ENCODE measurements around the gene AK5. TPM values are rescaled to one million over a fixed set of nuclear protein-coding genes. Genes with fewer than 3 reads are reported as not detected.

Gene AK5
- total and polyA plus RNA-seq, 2 of the 13 experiments (the other 11 are each of a cell fraction or from before 2014, with no cell fraction given): not detected

DNA sequence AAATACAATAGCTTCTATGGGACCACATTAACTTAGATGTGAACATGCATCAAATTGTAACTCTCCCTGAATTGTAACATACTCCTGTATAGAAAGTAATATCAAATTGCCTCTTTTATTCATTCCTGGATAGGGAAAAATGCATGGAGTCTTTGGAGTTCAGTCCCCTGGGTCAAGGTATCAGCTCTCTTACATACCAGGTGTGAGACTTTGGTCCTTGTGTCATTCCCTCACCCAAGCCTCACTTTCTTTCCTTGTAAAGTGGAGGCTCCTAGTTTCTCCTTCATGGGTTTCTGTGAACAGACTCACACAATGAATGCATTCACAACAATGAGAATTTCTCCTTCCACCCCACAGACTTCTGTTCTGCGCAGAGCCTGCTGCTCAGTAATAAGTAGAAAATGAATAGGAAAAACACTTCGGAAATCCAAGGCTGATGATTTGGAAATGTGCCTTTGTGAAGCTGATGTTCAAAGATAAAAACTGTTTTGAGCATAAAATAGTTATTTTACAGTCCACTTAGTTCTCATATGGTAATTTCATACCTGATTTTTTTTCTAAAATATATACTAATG, 185.3 kb downstream of the AK5 start (continued):
- TF ChIP-seq, protein P1, sequence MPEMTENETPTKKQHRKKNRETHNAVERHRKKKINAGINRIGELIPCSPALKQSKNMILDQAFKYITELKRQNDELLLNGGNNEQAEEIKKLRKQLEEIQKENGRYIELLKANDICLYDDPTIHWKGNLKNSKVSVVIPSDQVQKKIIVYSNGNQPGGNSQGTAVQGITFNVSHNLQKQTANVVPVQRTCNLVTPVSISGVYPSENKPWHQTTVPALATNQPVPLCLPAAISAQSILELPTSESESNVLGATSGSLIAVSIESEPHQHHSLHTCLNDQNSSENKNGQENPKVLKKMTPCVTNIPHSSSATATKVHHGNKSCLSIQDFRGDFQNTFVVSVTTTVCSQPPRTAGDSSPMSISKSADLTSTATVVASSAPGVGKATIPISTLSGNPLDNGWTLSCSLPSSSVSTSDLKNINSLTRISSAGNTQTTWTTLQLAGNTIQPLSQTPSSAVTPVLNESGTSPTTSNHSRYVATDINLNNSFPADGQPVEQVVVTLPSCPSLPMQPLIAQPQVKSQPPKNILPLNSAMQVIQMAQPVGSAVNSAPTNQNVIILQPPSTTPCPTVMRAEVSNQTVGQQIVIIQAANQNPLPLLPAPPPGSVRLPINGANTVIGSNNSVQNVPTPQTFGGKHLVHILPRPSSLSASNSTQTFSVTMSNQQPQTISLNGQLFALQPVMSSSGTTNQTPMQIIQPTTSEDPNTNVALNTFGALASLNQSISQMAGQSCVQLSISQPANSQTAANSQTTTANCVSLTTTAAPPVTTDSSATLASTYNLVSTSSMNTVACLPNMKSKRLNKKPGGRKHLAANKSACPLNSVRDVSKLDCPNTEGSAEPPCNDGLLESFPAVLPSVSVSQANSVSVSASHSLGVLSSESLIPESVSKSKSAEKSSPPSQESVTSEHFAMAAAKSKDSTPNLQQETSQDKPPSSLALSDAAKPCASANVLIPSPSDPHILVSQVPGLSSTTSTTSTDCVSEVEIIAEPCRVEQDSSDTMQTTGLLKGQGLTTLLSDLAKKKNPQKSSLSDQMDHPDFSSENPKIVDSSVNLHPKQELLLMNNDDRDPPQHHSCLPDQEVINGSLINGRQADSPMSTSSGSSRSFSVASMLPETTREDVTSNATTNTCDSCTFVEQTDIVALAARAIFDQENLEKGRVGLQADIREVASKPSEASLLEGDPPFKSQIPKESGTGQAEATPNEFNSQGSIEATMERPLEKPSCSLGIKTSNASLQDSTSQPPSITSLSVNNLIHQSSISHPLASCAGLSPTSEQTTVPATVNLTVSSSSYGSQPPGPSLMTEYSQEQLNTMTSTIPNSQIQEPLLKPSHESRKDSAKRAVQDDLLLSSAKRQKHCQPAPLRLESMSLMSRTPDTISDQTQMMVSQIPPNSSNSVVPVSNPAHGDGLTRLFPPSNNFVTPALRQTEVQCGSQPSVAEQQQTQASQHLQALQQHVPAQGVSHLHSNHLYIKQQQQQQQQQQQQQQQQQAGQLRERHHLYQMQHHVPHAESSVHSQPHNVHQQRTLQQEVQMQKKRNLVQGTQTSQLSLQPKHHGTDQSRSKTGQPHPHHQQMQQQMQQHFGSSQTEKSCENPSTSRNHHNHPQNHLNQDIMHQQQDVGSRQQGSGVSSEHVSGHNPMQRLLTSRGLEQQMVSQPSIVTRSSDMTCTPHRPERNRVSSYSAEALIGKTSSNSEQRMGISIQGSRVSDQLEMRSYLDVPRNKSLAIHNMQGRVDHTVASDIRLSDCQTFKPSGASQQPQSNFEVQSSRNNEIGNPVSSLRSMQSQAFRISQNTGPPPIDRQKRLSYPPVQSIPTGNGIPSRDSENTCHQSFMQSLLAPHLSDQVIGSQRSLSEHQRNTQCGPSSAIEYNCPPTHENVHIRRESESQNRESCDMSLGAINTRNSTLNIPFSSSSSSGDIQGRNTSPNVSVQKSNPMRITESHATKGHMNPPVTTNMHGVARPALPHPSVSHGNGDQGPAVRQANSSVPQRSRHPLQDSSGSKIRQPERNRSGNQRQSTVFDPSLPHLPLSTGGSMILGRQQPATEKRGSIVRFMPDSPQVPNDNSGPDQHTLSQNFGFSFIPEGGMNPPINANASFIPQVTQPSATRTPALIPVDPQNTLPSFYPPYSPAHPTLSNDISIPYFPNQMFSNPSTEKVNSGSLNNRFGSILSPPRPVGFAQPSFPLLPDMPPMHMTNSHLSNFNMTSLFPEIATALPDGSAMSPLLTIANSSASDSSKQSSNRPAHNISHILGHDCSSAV (CRISPR knock-in tag; IDR thresholded peaks at IDR 0.05; ENCODE audit: borderline replicate concordance): no peak

DNA sequence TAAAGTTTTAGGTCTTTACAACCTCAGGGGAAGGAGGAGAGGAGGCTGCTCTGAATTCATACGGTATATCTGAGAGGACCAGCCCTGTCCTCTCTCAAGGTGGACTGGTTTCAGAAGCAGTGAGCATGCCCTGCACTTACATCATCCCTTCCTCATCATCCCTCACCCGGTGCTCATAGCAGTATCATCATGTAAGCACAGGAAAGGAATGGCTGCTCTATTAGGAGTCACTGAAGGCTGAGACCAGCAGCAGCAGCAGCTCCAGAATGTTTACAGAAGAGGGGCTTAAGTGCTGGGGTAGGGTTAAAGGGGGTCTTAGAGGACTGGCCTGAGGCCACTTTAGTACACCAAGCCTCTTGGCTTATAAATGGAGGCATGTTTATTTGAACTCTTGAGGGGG, 185.9 kb downstream of the AK5 start:
- Histone ChIP-seq H4K20me1 (ENCODE audit: insufficient read depth, low read length) (no peaks in the 10 kb centered on the region), H2AFZ (ENCODE audit: low read length) (no peak overlapping the region), H3K4me2 (ENCODE audit: low read depth, low read length) (no peak overlapping the region), H3K27me3 (ENCODE audit: control insufficient read depth in 1 of 2, insufficient read depth in 2 of 2, low read length in 2 of 2) (peaks cover 0 to 8% of the 10 kb centered on the region in 2 experiments; a peak in 1 of 5 replicates), H3K4me1 (ENCODE audit: insufficient read depth, low read length) (no peaks in the 10 kb centered on the region), H3K36me3 (replicated peaks in 1 of 2; ENCODE audit: control insufficient read depth in 1 of 2, insufficient read depth in 2 of 2, low read length in 2 of 2) (no peaks in the 10 kb centered on the region), H3K27ac (ENCODE audit: extremely low read length, insufficient read depth, low read length) (no peak overlapping the region), H3K79me2 (ENCODE audit: insufficient read depth, low read length) (no peaks in the 10 kb centered on the region), H3K9ac (ENCODE audit: insufficient read depth, low read depth, low read length) (no peak overlapping the region), H3K9me3 (ENCODE audit: low read length) (no peaks in the 10 kb centered on the region), H3K4me3 (replicated peaks in 1 of 3; ENCODE audit: insufficient read depth in 1 of 3, low read depth in 2 of 3, low read length in 3 of 3) (no peak overlapping the region)
- POLR2A ChIA-PET: no interaction called here
- DNase-seq (ENCODE audit: low spot score) (no peak), FAIRE-seq (no peak), ATAC-seq (no peak)
- no TSS peak for BruUV-seq (replicated peaks)
- intact Hi-C loops (cut with micrococcal nuclease; ENCODE audit: unreplicated experiment) (no loop called here), in situ Hi-C loops (cut with HindIII; ENCODE audit: extremely low pct_ligation_motif_present, low pct_unique_long_range_greater_than_20kb) (no loop called here)
- TF ChIP-seq CEBPG (CRISPR knock-in tag; IDR thresholded peaks at IDR 0.05) (no peak), ZNF777 (CRISPR knock-in tag; IDR thresholded peaks at IDR 0.05) (no peak), ZNF263 (CRISPR knock-in tag; IDR thresholded peaks at IDR 0.05) (no peak), ZNF136 (CRISPR knock-in tag; IDR thresholded peaks at IDR 0.05; ENCODE audit: low read depth) (no peak), ERF (CRISPR knock-in tag; IDR thresholded peaks at IDR 0.05) (no peak), ZNF333 (CRISPR knock-in tag; IDR thresholded peaks at IDR 0.05; ENCODE audit: borderline replicate concordance) (no peak), ZNF205 (CRISPR knock-in tag; IDR thresholded peaks at IDR 0.05) (no peak)
- TF ChIP-seq, protein P2, sequence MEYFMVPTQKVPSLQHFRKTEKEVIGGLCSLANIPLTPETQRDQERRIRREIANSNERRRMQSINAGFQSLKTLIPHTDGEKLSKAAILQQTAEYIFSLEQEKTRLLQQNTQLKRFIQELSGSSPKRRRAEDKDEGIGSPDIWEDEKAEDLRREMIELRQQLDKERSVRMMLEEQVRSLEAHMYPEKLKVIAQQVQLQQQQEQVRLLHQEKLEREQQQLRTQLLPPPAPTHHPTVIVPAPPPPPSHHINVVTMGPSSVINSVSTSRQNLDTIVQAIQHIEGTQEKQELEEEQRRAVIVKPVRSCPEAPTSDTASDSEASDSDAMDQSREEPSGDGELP (IDR thresholded peaks at IDR 0.05; ENCODE audit: borderline replicate concordance, low read depth): no peak
- TF ChIP-seq, protein P3, sequence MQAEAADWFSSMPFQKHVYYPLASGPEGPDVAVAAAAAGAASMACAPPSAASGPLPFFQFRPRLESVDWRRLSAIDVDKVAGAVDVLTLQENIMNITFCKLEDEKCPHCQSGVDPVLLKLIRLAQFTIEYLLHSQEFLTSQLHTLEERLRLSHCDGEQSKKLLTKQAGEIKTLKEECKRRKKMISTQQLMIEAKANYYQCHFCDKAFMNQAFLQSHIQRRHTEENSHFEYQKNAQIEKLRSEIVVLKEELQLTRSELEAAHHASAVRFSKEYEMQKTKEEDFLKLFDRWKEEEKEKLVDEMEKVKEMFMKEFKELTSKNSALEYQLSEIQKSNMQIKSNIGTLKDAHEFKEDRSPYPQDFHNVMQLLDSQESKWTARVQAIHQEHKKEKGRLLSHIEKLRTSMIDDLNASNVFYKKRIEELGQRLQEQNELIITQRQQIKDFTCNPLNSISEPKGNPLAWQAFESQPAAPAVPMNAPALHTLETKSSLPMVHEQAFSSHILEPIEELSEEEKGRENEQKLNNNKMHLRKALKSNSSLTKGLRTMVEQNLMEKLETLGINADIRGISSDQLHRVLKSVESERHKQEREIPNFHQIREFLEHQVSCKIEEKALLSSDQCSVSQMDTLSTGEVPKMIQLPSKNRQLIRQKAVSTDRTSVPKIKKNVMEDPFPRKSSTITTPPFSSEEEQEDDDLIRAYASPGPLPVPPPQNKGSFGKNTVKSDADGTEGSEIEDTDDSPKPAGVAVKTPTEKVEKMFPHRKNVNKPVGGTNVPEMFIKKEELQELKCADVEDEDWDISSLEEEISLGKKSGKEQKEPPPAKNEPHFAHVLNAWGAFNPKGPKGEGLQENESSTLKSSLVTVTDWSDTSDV (CRISPR knock-in tag; IDR thresholded peaks at IDR 0.05): no peak
- TF ChIP-seq, protein P4, sequence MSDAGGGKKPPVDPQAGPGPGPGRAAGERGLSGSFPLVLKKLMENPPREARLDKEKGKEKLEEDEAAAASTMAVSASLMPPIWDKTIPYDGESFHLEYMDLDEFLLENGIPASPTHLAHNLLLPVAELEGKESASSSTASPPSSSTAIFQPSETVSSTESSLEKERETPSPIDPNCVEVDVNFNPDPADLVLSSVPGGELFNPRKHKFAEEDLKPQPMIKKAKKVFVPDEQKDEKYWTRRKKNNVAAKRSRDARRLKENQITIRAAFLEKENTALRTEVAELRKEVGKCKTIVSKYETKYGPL (CRISPR knock-in tag; IDR thresholded peaks at IDR 0.05): no peak
- WGBS (ENCODE audit: low lambda C conversion rate): 0% methylated on average over 2 of the region's 2 CpGs
- CTCF ChIA-PET (ENCODE audit: low intra/inter-chr PET ratio, low total read pairs): no interaction called here
